Endothelial cell (in vitro differentiated cells): ENCODE results near the gene PRPF6. TPM values are rescaled to one million over a fixed set of nuclear protein-coding genes. Genes with fewer than 3 reads are reported as not detected.

ENCODE experiments used
- DNase-seq: peaks from one replicate; pipeline ENCODE4 v3.0.0; 2021; ENCODE audit warnings: low spot score
- H3K27ac Mint-ChIP-seq: one replicate; pipeline ENCODE4 v1.8.0; 2021; ENCODE audit warnings: mixed read lengths, inconsistent platforms; ENCODE audit not compliant: unreplicated experiment
- H3K27me3 Mint-ChIP-seq: one replicate; pipeline ENCODE4 v1.8.0; 2021; ENCODE audit warnings: mild to moderate bottlenecking, moderate library complexity, mixed read lengths, inconsistent platforms; ENCODE audit not compliant: unreplicated experiment
- H3K36me3 Mint-ChIP-seq: one replicate; pipeline ENCODE4 v1.8.0; 2021; ENCODE audit warnings: mild to moderate bottlenecking, low read depth, mixed read lengths, inconsistent platforms; ENCODE audit not compliant: unreplicated experiment
- H3K4me1 Mint-ChIP-seq: one replicate; pipeline ENCODE4 v1.8.0; 2021; ENCODE audit warnings: mild to moderate bottlenecking, mixed read lengths, inconsistent platforms; ENCODE audit not compliant: unreplicated experiment
- H3K4me3 Mint-ChIP-seq: one replicate; pipeline ENCODE4 v1.8.0; 2021; ENCODE audit warnings: mild to moderate bottlenecking, mixed read lengths, inconsistent platforms; ENCODE audit not compliant: unreplicated experiment
- H3K9me3 Mint-ChIP-seq: one replicate; pipeline ENCODE4 v1.8.0; 2021; ENCODE audit warnings: mixed read lengths, inconsistent platforms; ENCODE audit not compliant: unreplicated experiment
- total RNA-seq: library from RNA; stranded (reverse); fragmentation: NEBNext Ultra II Directional; extraction: Animal tissue kit (Norgen Biotek cat#: 25700); gene quantifications from one replicate; pipeline ENCODE4 v1.2.1, GENCODE V29; 2021; ENCODE audit not compliant: unreplicated experiment
- TF ChIP-seq, protein P1 (sequence below): fragments of 200-600 bp; sonication (generic); IDR thresholded peaks from one replicate; pipeline ENCODE4 v1.5.0; 2021; ENCODE audit warnings: antibody characterized with exemption; ENCODE audit not compliant: unreplicated experiment

Gene PRPF6
- total RNA-seq, 1 donor from 2014 or later: 73.4 TPM

DNA sequence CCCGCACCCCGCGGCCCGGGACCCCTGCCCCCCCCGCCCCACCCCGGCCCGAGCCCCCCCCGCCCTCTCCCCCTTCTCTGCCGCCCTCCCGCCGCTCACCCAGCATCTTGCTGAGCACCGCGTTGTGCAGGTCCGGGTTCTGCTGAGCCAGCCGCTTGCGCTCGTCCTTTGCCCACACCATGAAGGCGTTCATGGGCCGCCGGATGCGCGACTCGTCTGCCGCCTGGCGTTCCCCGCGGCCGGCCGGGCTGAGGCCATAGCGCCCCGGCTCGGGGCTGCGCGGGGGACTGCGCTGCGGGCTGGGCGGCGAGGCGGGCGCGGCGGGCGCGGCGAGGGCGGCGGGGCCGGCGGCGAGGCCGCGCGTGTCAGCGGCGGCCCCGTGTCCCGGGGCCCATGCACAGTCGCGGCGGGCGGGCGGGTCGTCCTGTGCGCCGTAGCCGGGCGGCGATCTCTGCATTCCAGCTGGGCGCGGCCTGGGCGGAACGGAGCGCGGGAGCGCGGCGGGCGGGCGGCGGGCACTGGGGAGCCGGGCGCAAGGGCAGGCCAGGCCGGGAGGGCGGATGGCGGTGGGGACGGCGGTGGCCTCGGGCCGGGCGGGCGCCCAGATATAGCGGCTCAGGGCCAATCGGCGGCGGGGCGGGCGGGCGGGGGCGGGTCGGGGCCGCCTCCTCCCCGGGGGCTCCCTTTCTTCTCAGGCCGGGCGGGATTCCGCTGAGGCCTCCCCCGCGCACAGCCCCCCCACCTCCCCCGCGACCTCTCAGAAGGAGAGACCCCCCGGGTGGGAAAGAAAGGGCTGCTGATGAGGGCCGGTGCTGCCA, 68.3 kb downstream of the PRPF6 start, which contains the start of gene SOX18:
TSS of gene SOX18 (minus strand) at position 580 of the 818 bp plus-strand sequence. CDS start at position 457, 123 bp downstream.
- peaks cover 52% of the 10 kb centered on the region for H3K4me1 Mint-ChIP-seq
- peak within 1 kb of the TSS; percentile 90 for H3K4me3 Mint-ChIP-seq
- TF ChIP-seq, protein P1, sequence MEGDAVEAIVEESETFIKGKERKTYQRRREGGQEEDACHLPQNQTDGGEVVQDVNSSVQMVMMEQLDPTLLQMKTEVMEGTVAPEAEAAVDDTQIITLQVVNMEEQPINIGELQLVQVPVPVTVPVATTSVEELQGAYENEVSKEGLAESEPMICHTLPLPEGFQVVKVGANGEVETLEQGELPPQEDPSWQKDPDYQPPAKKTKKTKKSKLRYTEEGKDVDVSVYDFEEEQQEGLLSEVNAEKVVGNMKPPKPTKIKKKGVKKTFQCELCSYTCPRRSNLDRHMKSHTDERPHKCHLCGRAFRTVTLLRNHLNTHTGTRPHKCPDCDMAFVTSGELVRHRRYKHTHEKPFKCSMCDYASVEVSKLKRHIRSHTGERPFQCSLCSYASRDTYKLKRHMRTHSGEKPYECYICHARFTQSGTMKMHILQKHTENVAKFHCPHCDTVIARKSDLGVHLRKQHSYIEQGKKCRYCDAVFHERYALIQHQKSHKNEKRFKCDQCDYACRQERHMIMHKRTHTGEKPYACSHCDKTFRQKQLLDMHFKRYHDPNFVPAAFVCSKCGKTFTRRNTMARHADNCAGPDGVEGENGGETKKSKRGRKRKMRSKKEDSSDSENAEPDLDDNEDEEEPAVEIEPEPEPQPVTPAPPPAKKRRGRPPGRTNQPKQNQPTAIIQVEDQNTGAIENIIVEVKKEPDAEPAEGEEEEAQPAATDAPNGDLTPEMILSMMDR: no peak
- peak; percentile 73 for DNase-seq
- H3K36me3 Mint-ChIP-seq: peaks cover 21% of the 10 kb centered on the region
- no peaks in the 10 kb centered on the region for H3K9me3 Mint-ChIP-seq
- H3K27ac Mint-ChIP-seq: no peak within 1 kb of the TSS
- H3K27me3 Mint-ChIP-seq: peaks cover 12% of the 10 kb centered on the region

GRCh38 chr20:64049878-64050260, 68.9 kb downstream of the PRPF6 start:
- Mint-ChIP-seq H3K27me3 (peaks cover 12% of the 10 kb centered on the region), H3K4me3 (peak overlapping the region; percentile 65), H3K36me3 (peaks cover 21% of the 10 kb centered on the region), H3K4me1 (peaks cover 50% of the 10 kb centered on the region), H3K9me3 (no peaks in the 10 kb centered on the region), H3K27ac (no peak overlapping the region)
- DNase-seq: no peak
- TF ChIP-seq, protein P1: no peak

DNA sequence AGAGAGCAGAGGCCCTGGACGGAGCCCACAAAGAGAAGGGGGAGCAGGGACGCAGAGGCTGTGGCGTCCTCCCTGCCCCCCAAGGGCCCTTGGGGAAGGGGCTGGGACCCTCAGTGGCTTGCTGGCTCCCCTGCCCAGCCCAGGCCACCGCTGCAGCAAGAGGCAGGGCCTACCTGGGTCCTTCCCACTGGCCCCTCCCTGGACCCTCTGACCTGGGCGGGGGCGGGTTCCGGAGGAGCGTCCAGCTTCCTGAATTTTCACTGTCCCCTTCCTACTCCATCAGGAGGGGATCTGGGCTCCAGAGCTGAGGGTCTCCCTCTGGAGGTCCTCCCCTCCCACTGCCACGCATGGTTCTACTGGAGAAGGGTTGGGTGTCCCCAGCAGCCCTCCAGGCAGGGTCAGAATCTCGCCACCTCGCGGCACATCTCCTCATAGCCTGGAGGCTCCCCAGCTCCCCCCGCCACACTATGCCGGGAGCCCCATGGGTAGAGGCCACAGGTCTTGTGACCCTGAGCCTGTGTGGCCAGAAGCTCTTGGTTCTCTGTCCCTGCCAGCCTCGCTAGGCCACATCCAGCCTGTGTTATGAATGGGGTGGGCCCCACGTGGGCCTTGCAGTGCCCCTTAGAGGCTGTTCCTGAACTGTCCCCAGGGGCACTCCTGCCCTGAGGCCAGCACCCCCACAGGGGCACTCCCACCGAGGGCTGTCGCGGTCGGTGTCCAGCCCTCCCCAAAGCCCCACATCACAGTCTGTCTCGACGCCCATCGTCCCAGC, 69.5 kb downstream of the PRPF6 start:
- no peak for DNase-seq
- Mint-ChIP-seq H3K27ac (no peak overlapping the region), H3K9me3 (no peaks in the 10 kb centered on the region), H3K4me3 (no peak overlapping the region), H3K36me3 (peaks cover 21% of the 10 kb centered on the region), H3K4me1 (peaks cover 51% of the 10 kb centered on the region), H3K27me3 (peaks cover 17% of the 10 kb centered on the region)
- TF ChIP-seq, protein P1: no peak

DNA sequence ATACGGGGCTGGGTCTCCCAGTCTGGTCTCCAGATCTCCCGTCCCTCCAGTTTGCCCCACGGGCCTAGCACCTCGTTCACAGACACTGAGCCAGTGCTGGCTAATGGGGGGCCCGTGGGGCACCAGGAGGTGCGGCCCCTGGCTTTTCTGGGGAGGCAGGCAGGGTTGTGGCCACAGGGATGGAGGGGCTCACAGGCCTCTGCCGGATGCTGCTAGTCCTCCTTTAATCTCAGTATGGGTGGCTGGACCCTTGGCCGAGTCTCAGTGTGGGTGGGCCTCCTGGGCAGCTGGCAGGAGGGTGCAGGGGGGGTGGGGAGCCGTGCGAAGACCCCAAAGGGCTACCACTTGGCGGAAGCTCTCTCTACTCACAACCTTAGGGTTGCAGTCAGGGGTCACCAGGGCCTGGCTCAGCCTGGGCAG, 70.1 kb downstream of the PRPF6 start:
- Mint-ChIP-seq H3K9me3 (no peaks in the 10 kb centered on the region), H3K36me3 (peaks cover 20% of the 10 kb centered on the region), H3K4me3 (no peak overlapping the region), H3K27me3 (peaks cover 17% of the 10 kb centered on the region), H3K27ac (no peak overlapping the region), H3K4me1 (peaks cover 47% of the 10 kb centered on the region)
- no peak for DNase-seq
- TF ChIP-seq, protein P1: no peak
